ENCODE results near the gene CDK7. TPM values are rescaled to one million over a fixed set of nuclear protein-coding genes. Genes with fewer than 3 reads are reported as not detected.

Gene CDK7
- total RNA-seq, result 1 to 10 TPM; 6.0 to 10.0 (median 8.1) TPM
- long read RNA-seq, partial matches to known transcripts, result 0 of 1 reads
- long read RNA-seq, other reads (novel, unspliced or antisense), result 0 of 1 reads

GRCh38 chr5:69234457-69235268 lies at the start of gene CDK7:
CDK7 (plus strand) TSS chr5:69234886; CDS start chr5:69234976, 90 bp downstream.
- under 1% methylated on average over 24 of the region's 49 CpGs for whole genome bisulfite sequencing (ENCODE audit: insufficient coverage, low coverage, low lambda C conversion rate, missing lambda C conversion rate)
- Histone ChIP-seq H3K27ac (peak within 1 kb of the TSS; percentile 43 to 70 (median 70)), H3K27me3 (no peaks in the 10 kb centered on the region), H3K36me3 (peaks cover 0 to 6% (median 0%) of the 10 kb centered on the region in 4 donors), H3K4me3 (peak within 1 kb of the TSS; percentile 72 to 93 (median 75)), H3K9me3 (no peaks in the 10 kb centered on the region), H3K4me1 (peaks cover 0 to 15% (median 5%) of the 10 kb centered on the region in 4 donors)
- intact Hi-C loops (cut with DNase I), result no loop called here
- ATAC-seq (peak; percentile 99 to 100 (median 99)), DNase-seq (peak; percentile 95 to 97 (median 97))
- no peak for TF ChIP-seq CTCF (IDR thresholded peaks at IDR 0.05)
- TF ChIP-seq POLR2A (IDR thresholded peaks at IDR 0.05), result peak; percentile 52

- H3K27me3 ChIP-seq, result no peaks in the 10 kb centered on the region
- DNase-seq, result no peak
- no peaks in the 10 kb centered on the region for H3K9me3 ChIP-seq
- TF ChIP-seq CTCF (IDR thresholded peaks at IDR 0.05) (no peak), POLR2A (IDR thresholded peaks at IDR 0.05) (no peak)
- no peaks in the 10 kb centered on the region for H3K36me3 ChIP-seq
- WGBS (ENCODE audit: insufficient coverage, low coverage, low lambda C conversion rate, missing lambda C conversion rate), result 100% methylated on average over 2 of the region's 2 CpGs
- H3K4me3 ChIP-seq, result no peak overlapping the region
- H3K27ac ChIP-seq, result no peak overlapping the region
- H3K4me1 ChIP-seq, result peaks cover 0 to 6% (median 3%) of the 10 kb centered on the region in 4 donors
- no peak for ATAC-seq
- intact Hi-C loops (cut with DNase I), result no loop called here
Observed at GRCh38 chr5:69187342-69187741, 47.3 kb upstream of the CDK7 start.

GRCh38 chr5:69188811-69189161 lies 45.9 kb upstream of the CDK7 start:
- ATAC-seq, result no peak
- intact Hi-C loops (cut with DNase I), result no loop called here
- 15% methylated on average over 7 of the region's 8 CpGs for WGBS (ENCODE audit: insufficient coverage, low coverage, low lambda C conversion rate, missing lambda C conversion rate)

More at GRCh38 chr5:69188811-69189161, 45.9 kb upstream of the CDK7 start:
- Histone ChIP-seq H3K36me3 (no peaks in the 10 kb centered on the region), H3K4me1 (peaks cover 0 to 6% (median 3%) of the 10 kb centered on the region in 4 donors), H3K27ac (peak overlapping the region in 2 of 3 donors; percentile 33 to 43), H3K9me3 (no peaks in the 10 kb centered on the region), H3K4me3 (peak overlapping the region; percentile 74 to 93 (median 88)), H3K27me3 (no peaks in the 10 kb centered on the region)
- DNase-seq, result no peak
- no peak for TF ChIP-seq CTCF (IDR thresholded peaks at IDR 0.05)
- TF ChIP-seq POLR2A (IDR thresholded peaks at IDR 0.05), result no peak
